NCI-H2196 (cell line): ENCODE results near the gene PITPNB.

Source experiments
- DNase-seq: peaks from one replicate; lab custom pipeline; 2025; ENCODE audit not compliant: unreplicated experiment; lab: John Stamatoyannopoulos, UW

The PITPNB gene

DNA sequence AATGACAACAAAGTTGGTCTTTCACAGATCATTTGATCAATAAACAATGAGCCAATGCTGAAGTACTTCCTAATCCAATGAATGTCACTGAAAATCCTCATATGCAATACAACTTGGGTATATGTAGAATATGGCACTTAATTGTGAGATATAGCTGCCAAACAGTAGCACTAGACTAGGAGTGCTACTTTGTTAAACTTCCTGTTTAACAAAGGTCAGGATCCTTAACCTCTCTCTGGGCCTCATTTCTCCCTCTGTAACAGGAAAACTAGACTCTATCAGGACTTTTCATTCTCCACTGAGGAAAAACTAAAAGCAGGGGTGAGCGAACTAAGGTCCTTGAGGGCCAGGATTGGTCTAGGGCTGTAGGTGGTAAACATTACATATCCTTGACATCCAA lies 56.1 kb downstream of the PITPNB start:
- DNase-seq, result no peak

DNA sequence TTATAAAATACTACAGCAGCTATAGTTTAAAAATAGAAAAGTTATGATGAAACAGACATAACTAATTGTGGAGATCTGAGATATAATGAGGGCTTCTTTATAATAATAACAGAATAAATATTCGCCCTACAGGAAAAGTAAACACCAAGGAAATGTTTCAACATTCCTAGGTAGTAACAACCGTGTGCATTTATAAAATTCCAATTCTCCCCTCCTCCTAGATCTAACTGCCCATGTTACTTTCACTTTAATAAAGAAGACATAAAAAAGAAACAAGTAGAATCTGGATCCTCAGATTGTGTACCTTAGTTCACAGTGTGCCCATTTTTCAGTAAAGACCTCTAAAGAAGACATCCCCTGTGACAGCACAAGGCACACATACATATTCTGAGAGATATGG lies 59.7 kb downstream of the PITPNB start:
- no peak for DNase-seq

DNA sequence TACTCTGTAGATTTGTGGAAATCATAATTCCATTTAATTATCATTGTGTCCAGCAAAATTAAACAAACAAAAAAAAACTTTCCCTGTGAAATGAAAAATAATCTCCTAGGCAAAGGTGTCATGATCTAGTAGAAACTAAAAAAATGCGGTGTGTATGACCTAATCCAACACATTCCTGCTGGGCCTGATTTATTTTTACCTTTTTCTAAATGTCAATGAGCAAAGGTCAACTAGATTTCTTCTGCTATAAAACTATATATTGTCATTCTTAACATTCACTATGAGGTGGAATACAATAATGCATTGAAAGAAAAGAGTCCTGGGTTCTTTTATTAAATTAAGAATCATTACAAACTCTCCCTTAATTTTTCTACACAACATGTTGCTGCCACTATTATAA lies 60.4 kb downstream of the PITPNB start:
- DNase-seq, result no peak

DNA sequence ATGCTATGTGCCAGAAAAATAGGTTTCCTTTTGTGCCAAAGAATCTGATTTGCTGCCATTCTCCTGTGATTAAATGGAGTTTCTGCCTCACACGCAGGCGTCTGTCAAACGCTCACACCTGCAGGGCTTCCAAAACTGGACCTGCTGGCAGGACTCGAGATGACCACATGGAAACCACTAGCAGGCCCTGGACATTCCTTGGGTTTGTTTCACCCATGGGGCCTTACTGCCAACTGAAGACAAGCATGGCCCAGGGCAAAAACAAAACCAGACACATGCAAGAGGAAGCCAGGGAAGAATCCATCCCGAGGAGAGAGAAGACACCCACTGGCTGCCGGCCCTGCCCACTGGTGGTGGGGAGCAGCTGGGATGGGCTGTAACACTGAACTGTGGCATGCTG lies 61.6 kb downstream of the PITPNB start:
- DNase-seq, result no peak

DNA sequence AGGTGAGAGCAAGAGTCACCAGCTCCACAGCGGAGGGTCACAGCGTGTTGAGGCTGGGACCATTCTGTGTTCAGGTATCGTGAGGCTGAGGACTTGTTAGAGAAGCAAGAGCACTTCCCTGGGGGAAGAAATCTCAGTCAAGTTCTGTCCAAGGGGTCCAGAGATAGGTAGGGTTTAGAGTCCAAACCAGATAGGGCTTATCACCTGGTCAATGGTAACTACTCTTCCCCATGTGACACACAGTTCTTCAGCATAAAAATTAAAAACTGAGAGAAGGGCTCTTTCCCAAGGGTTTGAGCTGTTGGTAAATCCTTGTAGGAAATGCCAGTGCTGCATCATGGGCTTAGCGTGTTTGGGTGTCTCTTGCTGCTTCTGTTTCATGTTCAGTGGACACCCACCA lies 62.7 kb downstream of the PITPNB start:
- DNase-seq, result no peak

DNA sequence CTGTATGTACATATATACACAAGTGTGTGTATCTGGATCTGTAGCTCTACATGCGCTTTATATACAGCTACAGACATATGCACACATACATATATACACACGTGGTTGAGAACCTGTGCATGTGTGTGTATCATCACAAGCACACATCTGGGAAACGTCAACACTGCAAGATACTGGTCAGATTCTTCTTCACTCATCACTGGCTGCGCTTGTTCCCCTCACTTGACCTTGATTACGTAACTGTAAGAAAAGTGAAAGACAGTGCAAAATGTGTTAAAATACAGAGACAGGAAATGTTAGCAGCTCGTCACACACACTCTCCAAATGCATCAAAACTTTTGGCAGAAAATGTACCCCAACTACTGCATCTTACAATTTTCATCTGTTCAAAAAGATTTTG lies 65.6 kb downstream of the PITPNB start:
- no peak for DNase-seq

DNA sequence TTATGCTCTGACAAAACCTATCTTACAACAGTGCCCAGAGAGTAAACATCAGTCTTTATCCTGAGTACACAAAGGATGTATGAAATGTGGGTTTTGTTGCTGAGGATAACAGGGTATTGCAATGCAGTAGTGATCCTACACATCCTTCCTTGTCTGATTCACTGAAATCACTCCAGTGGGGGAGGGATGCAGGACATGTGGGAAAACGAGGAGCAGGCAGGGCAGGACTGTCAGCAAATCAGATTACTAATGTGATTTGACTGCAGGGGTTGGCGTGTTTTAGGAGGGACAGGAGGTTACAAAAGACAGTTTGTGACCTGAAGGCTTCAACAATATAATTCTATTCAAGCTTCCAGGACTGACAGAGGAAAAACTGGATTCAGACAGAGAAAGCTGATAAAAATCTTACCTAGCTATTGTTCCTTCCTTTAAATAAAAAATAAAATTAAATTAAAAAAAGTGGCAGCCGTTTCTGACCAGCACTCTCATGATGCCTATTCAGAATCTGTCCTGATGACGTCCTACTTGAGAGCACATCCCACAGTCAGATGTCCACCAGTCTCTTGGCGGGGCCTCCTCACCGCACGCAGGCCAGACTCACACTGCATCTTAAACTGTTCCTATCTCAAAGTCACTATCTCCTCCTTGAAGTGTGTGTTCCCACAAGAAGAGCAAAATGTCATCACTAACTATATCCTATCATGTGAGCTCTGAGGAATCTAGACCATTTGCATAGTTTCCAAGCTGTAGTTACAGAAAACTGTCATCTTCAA lies 66.9 kb downstream of the PITPNB start:
- no peak for DNase-seq

DNA sequence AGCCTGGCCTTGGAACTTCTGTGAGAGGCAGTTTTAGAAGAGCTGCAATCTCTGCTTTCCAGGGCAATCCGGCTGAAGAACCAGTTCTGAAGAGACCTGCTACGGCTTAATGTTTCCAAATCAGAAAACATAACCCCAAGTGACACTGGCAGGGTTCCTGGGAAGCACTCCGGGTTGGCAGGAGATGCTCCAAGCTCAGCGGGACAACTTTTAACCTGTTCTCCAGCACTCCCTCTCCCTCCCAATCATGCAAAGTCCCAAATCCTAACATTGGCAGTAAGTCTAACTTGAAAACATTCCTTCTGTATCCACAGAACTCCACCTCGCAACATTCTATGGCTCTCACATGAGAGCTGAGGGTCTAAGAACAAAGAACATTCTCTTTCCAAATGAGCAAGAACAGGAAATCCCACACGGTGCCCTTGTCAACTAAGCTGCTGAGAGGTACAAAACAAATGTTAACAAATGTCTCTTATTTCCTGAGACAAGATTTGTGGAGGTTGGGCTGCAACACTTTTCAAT lies 69.0 kb downstream of the PITPNB start:
- no peak for DNase-seq

DNA sequence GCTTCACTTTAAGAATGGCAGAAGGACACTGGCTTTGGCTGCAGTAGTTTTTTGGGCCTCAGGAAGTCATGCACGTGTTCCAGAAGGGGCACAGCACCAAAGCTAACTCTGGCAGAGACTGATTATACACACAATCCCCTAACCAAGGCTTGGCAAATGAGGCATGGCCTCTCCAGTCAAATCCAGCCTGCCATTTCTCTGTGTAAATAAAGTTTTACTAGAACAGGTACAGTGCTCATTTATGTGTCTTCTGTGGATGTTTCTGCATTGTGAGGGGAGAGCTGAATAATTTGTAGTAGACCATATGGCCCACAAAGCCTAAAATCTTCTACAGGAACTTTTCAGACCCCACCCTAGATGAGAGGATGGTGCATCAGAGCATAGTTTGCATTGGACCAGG lies 71.1 kb downstream of the PITPNB start:
- no peak for DNase-seq

DNA sequence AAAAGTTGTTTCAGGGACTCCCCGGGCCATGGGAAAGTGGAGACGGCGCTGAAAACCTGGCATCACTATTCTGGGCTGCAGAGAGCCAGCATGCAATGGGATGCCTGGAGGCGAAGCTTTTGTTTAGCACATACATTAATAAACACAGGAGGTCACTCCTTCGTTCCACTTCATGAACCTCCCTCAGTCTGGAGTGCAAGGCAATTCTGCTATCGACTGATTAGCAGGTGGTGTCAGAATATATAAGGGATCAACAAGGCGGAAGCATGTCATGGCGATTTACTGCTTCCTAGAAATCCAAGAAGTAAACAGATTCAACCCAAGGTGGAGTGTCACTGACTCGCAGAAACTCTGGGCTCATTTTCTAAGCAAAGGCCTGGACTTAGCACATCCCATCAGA lies 72.1 kb downstream of the PITPNB start:
- no peak for DNase-seq

DNA sequence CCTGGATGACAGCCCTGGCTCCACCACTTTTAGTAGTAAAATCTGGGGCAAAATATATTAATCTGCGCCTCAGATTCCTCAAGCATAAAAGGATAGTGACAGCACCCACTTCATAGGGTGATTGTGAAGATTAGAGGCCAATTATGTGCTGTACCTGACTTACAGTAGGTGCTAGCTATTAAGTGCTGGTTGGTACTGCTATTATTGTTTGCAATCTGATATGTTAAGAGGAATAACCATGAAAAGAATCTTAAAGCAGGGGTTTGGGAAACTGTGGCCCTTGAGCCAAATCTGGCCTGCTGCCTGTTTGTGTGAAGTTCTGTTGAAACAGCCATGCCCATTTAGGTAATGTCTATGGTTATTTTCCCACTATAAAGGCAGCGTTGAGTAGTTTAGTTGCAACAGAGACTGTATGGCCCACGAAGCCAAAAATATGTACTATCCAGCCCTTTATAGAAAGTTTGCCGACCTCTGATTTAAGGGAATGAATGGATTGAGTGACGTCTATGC lies 72.8 kb downstream of the PITPNB start:
- DNase-seq, result no peak

DNA sequence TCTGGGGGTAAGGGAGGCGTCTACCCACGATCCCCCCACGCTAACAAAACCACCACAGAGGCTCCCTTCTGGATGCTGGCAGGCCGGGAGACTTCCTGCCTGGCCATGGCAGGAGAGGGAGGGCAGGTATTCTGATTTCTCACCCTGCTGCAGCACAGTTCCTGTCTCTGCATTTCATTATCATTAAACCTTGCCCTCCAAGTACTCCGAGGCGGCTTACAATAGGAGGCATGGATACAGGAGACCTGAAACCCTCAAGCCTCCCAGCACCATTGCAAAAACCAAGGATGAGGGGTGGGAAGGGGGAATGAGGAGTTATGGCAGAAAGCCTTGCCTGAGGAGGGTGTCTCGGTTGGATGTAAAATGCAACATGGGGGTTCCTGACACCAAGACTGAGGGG lies 73.4 kb downstream of the PITPNB start:
- DNase-seq, result no peak

DNA sequence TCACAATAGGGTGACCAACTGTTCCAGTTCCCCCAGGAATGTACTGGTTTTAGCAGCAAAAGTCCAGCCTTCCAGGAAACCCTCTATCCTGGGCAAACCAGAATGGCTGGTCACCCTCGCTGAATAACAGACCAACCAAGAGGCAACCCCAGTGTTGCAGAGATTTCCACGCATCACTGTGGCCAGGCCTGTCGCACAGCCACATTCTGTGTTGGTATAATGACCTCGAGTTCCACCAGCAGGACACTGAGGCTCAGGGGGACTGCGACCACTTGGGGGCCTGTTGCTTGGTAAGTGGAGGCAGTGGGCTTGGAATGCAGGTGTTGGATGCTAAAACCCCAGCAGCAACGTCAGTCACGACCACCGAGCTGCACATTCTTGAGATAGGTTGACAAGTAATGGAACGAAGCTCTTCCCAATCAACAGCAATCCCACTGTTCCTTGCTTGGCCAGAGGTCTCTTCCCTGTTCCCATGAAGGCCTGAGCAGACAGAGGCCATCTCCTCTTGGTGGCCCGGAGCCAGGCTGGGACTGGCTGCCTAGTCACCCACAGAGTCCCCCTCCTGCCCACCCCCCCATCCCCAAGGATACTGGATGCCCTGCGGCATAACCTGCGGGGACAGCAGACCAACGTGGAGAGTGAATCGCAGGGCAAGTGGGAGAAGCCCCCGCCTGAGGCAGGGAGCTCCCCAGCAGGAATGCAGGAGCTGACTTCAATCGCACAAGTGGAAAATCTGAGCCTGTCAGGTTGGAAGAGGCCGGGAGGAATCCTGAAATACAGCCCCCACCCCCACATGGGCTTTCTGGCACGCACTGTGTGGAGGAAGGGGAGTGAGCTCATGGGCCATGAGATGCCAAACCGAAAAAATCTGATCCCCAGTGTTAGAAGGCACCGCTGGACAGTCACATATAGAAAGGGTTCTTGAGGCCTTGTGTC lies 74.1 kb downstream of the PITPNB start:
- DNase-seq, result no peak

DNA sequence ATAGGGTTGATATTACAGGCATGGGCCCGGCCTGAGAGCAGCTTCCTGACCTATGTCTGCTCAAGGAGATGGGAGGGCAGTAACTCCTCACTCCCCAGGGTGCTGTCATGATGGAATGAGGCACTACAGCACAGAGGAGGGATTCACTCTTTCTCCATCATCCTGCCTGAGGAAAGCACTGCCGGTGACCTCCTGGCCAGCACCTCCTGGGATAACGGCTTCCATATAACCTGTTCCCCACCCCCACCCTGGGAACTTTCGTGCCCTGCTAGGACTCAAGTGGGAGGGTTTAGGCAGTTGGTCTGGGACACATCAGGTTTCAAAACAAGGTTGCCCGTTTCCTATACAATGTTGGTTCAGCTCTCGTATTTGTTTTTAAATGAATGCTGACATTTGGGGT lies 74.8 kb downstream of the PITPNB start:
- DNase-seq, result no peak

DNA sequence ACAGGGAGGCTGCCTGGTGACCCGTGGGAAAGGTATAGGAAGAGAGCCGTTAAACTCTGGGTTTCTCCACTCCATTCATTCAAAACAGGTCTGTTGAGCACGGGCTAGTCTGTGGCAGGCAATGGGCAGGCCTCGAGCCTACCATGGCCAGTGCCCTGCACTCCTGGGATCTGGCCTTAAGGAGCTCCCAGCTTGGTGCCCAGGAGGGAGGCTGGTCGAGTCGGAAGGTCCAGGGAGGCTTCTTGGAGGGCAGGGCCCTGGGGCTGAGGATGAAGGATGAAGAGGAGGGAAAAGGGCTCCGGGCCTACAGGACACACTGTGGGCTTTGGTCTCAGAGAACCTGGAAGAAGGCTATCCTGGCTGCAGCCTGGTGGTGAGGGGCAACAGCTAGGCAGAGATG lies 75.6 kb downstream of the PITPNB start:
- no peak for DNase-seq

DNA sequence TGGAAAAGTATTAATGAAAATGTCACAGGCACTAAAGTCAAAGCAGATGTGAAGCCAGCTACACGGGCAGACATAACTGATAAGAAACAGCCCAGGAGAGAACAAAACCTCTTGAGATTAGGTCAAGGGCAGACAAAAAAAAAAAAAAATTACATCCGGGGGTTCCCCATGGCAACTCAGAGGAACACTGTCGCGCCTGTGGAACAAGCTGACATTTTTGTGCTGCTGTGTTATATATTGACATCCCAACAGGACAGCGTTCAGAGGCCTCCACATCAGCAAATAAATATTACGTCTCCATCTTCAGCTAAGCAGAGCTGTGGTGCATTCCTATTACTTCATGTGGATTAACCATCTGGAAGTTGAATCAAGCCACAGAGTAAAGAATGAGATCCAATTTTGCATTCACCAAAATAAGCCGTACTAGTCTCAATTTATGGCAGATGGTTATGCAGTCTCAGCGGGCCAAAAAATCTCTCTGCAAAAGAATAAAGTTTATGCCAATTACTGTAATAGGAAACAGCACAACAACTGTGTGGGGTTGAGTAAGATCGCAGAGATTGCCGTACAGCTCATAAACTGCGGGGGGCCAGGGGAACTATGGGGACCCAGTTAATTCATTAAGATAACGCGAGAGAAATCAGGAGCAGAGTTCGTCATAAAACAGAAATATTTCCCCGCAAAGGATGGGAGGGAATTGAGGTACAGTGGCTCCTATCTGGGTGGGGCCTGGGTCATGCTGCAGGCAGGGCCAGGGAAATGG lies 76.2 kb downstream of the PITPNB start:
- no peak for DNase-seq

DNA sequence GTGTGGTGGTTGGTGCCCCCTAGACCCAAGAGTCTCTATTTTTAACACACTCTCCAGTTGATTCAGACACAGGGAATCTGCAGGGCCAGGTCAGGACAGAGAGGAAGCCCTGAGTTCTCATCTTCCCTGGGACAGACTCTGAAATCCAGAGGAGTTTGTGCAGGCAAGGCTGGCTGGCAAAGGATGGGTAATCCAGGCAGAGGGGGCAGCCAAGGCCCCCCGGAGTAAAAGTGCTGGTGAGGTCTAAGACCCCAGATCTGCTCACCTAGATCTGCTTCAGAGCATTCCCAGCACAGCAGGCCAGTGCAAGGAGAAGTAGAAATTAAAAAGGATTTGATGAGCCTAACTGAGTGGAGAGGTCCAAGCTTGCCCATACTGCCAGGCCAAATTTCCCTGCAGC lies 76.9 kb downstream of the PITPNB start:
- no peak for DNase-seq

DNA sequence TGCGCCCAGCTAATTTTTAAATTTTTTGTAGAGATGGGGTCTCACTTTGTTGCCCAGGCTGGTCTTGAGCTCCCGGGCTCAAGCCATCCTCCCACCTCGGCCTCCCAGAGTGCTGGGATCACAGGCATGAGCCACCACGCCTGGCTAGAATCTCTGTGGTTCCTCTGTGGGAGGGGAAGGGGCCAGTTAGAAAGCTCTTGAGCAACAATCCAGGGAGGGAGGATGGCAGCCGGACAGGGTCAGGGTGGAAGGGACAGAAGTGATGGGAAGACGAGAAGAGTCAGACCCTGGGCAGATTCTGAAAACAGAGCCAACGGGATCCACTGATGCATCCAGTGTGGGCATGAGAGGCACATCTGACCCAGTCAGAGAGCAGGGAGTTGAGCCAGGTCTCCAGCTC lies 78.6 kb downstream of the PITPNB start:
- DNase-seq, result no peak

DNA sequence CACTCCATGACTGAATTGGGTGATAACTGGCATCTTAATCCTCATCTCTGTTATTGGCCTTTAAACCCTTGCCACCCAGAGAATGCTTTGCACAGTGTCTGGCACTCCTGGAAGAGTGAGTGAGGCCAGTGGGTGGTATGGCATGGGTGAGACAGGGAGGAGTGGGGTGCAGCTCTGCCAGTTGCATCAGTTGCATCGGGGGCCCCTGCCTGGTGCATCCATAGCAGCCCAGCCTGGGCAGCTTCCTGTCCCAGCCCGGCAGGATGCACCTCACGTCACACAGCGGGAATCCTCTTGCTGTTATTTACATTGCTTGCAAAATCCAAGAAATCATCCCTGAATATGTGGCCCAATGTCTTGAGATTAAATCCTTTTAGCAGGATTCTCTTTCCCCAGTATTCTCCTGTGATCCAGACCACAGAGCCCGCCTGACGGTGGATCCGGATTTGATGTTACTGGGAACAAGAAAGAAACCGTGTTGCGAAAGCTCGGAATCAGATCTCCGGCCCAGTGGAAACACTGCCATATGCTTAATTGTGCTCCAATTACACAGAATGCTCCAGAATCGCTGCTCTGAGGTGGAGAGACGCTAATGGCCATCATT lies 79.9 kb downstream of the PITPNB start:
- no peak for DNase-seq

DNA sequence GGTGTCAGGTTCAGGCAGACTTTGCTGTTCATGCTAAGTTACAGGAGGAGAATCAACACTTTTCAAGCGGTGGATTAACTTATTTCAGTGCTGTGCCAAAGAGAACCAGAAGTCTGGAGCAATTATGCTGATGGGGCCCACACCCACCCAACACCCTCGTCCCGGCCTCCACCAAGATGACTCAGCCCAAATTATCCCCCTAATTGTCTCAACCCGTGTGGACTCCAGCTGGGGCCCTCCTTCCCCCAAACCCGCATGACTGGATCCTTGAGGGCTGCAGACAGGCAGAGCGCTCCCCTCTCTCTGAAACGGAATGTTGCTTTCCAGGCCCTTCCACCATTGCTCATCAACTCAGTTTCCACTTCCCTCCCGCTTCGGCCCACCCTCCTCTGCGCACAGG lies 82.9 kb downstream of the PITPNB start:
- DNase-seq, result no peak

DNA sequence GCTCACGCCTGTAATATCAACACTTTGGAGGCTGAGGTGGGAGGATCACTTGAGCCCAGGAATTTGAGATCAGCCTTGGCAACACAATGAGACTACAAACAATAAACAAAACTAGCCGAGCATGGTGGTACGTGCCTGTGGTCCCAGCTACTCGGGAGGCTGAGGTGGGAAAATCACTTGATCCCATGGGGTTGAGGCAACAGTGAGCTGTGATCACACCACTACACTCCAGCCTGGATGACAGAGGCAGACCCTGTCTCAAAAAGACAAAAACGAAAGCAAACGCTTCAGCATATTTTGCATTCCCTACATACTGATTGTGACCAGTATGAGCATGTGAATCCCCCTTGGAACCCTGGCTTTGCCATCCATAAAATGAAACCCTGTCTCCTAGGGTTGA lies 83.6 kb downstream of the PITPNB start:
- DNase-seq, result no peak
